Caco-2 (cell line): Measurements from ENCODE around the gene NAA80. TPM values are rescaled to one million over a fixed set of nuclear protein-coding genes. Genes with fewer than 3 reads are reported as not detected.
"Not testable (repeated sequence)": the region's sequence is repeated elsewhere in the genome, so short reads cannot be mapped to it uniquely, and the experiment has no call there.

Source experiments
- BruUV-seq: library from RNA; stranded (reverse); fragments of 400-500 nt; replicated peaks from 2 replicates; lab custom pipeline; 2021; lab: Mats Ljungman, UMichigan
- CTCF ChIA-PET: fragments of 300-600 bp; sonication (Branson Sonifier 250); formaldehyde crosslinking; loops from one replicate; lab custom pipeline; 2022; ENCODE audit warnings: antibody characterized with exemption; lab: Charles Lee
- POLR2A ChIA-PET: fragments of 300-600 bp; sonication (Branson Sonifier 250); formaldehyde crosslinking; loops from one replicate; lab custom pipeline; 2022; ENCODE audit warnings: antibody characterized with exemption; lab: Charles Lee
- DNase-seq, 2 experiments: peaks; one replicate each; pipeline versions ENCODE4 v3.0.0 to v3.0.0-alpha.2; 2020 to 2022
- H3K27me3 ChIP-seq: replicated peaks from 2 replicates; pipeline ENCODE4 v1.6.0; 2011; ENCODE audit warnings: low read length; ENCODE audit not compliant: control insufficient read depth, insufficient read depth
- H3K36me3 ChIP-seq: 2 replicates; pipeline ENCODE4 v1.5.1; 2011; ENCODE audit warnings: low read length; ENCODE audit not compliant: control insufficient read depth, insufficient read depth
- H3K4me1 ChIP-seq: fragments of 250-450 bp; sonication (Bioruptor Pico); 2 replicates; pipeline ENCODE4 v1.5.1; 2020; ENCODE audit warnings: mild to moderate bottlenecking
- H3K4me3 ChIP-seq: 2 replicates; pipeline ENCODE4 v1.5.1; 2011; ENCODE audit warnings: low read depth, mild to moderate bottlenecking, control low read depth, low read length
- H3K9me3 ChIP-seq: fragments of 250-450 bp; sonication (Bioruptor Pico); 2 replicates; pipeline ENCODE4 v1.5.1; 2020; ENCODE audit warnings: mild to moderate bottlenecking, moderate library complexity
- H3K27ac Mint-ChIP-seq: one replicate; pipeline ENCODE4 v1.8.0; 2022; ENCODE audit warnings: mixed read lengths; ENCODE audit not compliant: unreplicated experiment
- H3K27me3 Mint-ChIP-seq: one replicate; pipeline ENCODE4 v1.8.0; 2022; ENCODE audit warnings: mixed read lengths; ENCODE audit not compliant: insufficient read depth, unreplicated experiment
- H3K36me3 Mint-ChIP-seq: one replicate; pipeline ENCODE4 v1.8.0; 2022; ENCODE audit warnings: mild to moderate bottlenecking, mixed read lengths; ENCODE audit not compliant: insufficient read depth, unreplicated experiment
- H3K4me1 Mint-ChIP-seq: one replicate; pipeline ENCODE4 v1.8.0; 2022; ENCODE audit warnings: low read depth, mixed read lengths; ENCODE audit not compliant: unreplicated experiment
- H3K4me3 Mint-ChIP-seq: one replicate; pipeline ENCODE4 v1.8.0; 2022; ENCODE audit warnings: mild to moderate bottlenecking, moderate library complexity, mixed read lengths; ENCODE audit not compliant: unreplicated experiment
- H3K9me3 Mint-ChIP-seq: one replicate; pipeline ENCODE4 v1.8.0; 2022; ENCODE audit warnings: mixed read lengths; ENCODE audit not compliant: unreplicated experiment
- CTCF ChIP-seq, 2 experiments: fragments of 200-600 bp in 1 of 2; IDR thresholded peaks; 1 replicate in 1 of 2; 2 replicates in 1 of 2; pipeline versions ENCODE4 v1.5.1 to v1.8.0; 2011 to 2022; ENCODE audit warnings: antibody characterized with exemption in 1 of 2, control low read depth in 1 of 2, inconsistent platforms in 1 of 2, low read depth in 1 of 2, low read length in 1 of 2, mild to moderate bottlenecking in 1 of 2, moderate library complexity in 1 of 2; ENCODE audit not compliant: insufficient read depth in 1 of 2, severe bottlenecking in 1 of 2, unreplicated experiment in 1 of 2
- intact Hi-C: fragments of 100-400 bp; cut with micrococcal nuclease; formaldehyde crosslinking; loops from one replicate; pipeline ENCODE4 v1.10.0; 2022; ENCODE audit not compliant: unreplicated experiment
- total RNA-seq: library from RNA; stranded (reverse); gene quantifications from 2 replicates; pipeline ENCODE4 v1.2.3, GENCODE V29; 2022

The NAA80 gene
- total RNA-seq, 1 experiment from 2014 or later = 8.2 TPM

DNA sequence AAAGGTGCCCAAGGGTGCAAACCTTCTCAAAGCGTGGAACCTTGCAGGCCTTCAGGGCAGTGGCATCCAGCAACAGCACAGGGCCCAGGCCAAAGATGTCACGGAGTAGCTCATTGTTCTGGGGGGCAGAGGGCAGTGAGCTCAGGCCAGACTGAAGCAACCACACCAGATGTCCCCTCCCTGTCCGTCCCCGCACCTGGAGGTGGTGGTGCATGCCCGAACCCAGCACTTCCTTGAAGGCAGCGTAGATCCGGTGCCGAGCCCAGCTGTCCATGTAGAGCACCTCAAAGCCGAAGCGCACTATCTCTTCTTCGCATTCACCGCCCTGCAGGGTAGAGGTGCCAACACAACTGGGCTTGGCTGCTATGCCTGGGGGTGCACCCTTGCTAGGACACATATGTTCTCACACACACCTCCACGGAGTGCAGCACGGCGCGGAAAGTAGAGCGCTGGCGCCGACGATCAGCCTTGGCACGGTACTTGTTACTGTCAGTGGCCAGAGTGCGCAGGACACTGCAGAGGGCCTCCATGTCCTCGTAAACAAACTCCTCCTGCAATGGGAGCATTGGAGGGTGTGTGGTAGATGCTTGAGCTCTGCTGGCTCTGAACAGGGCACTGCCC, 10.7 kb downstream of the NAA80 start:
- no peak for TF ChIP-seq CTCF (IDR thresholded peaks at IDR 0.05; ENCODE audit: insufficient read depth in 1 of 2, low read depth in 1 of 2, low read length in 1 of 2, severe bottlenecking in 1 of 2, unreplicated experiment in 1 of 2)
- Mint-ChIP-seq H3K27ac (no peak overlapping the region), H3K4me3 (no peak overlapping the region), H3K4me1 (peaks cover 16% of the 10 kb centered on the region), H3K27me3 (no peaks in the 10 kb centered on the region), H3K36me3 (peaks cover 34% of the 10 kb centered on the region), H3K9me3 (no peaks in the 10 kb centered on the region)
- ChIA-PET POLR2A (no interaction called here), CTCF (no interaction called here)
- no peak overlapping the region for H3K4me3 ChIP-seq
- intact Hi-C loops = no loop called here
- no peak for DNase-seq
- no TSS peak for BruUV-seq
- H3K9me3 ChIP-seq = no peaks in the 10 kb centered on the region
- H3K4me1 ChIP-seq = peaks cover 7% of the 10 kb centered on the region
- H3K36me3 ChIP-seq = peaks cover 7% of the 10 kb centered on the region
- H3K27me3 ChIP-seq = no peaks in the 10 kb centered on the region

GRCh38 chr3:50287262-50287661, 11.9 kb downstream of the NAA80 start:
- intact Hi-C loops = no loop called here
- no peaks in the 10 kb centered on the region for H3K4me1 ChIP-seq
- ChIA-PET CTCF (no interaction called here), POLR2A (no interaction called here)
- no peaks in the 10 kb centered on the region for H3K9me3 ChIP-seq
- H3K36me3 ChIP-seq = peaks cover 7% of the 10 kb centered on the region
- H3K36me3 Mint-ChIP-seq = peaks cover 28% of the 10 kb centered on the region
- H3K4me1 Mint-ChIP-seq = peaks cover 6% of the 10 kb centered on the region
- TF ChIP-seq CTCF (IDR thresholded peaks at IDR 0.05; ENCODE audit: insufficient read depth in 1 of 2, low read depth in 1 of 2, low read length in 1 of 2, severe bottlenecking in 1 of 2, unreplicated experiment in 1 of 2) = no peak
- H3K27ac Mint-ChIP-seq = no peak overlapping the region
- no peaks in the 10 kb centered on the region for H3K27me3 Mint-ChIP-seq
- no TSS peak for BruUV-seq
- no peak for DNase-seq
- no peak overlapping the region for H3K4me3 Mint-ChIP-seq
- H3K4me3 ChIP-seq = no peak overlapping the region
- H3K9me3 Mint-ChIP-seq = no peaks in the 10 kb centered on the region
- no peaks in the 10 kb centered on the region for H3K27me3 ChIP-seq

DNA sequence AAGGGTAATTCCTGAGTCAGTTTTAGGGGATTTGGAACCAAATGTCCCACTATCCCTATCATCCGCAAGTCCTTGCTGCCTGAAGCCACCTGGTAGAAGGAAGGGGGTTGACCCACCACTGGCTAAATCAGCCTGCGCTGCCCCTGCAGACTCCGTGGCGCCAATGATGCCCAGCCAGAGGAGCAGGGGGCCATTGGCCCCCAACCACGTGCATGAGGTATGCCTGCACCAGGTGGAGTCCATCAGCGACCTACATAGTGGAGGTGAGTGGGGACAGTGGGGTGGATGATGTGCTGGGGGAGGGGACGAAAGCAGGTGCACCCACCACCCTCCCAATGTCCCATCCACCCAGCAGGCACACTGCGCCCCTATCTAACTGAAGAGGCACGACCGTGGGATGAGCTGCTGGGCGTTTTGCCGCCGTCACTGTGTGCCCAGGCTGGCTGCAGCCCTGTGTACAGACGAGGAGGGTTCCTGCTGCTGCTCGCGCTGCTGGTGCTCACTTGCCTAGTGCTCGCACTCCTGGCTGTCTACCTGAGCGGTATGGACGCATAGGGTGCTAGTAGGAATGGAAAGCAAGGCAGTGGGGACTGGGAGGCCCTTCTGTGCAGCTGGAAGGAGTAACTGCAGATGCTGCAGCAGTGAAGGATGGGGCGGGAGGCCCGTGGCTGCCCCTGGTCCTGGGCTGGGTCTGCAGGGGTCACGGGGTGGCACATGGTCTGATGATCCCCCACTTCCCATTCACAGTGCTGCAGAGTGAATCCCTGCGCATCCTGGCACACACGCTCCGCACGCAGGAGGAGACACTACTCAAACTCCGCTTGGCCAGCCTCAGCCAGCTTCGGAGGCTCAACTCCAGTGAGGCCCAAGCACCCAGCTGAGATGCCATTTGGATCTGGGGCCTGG, 12.6 kb downstream of the NAA80 start:
- Histone ChIP-seq H3K4me3 (no peak overlapping the region), H3K36me3 (peaks cover 7% of the 10 kb centered on the region), H3K9me3 (no peaks in the 10 kb centered on the region), H3K4me1 (no peaks in the 10 kb centered on the region), H3K27me3 (no peaks in the 10 kb centered on the region)
- Mint-ChIP-seq H3K27ac (no peak overlapping the region), H3K4me3 (no peak overlapping the region), H3K9me3 (no peaks in the 10 kb centered on the region), H3K27me3 (no peaks in the 10 kb centered on the region), H3K4me1 (peaks cover 6% of the 10 kb centered on the region), H3K36me3 (peaks cover 24% of the 10 kb centered on the region)
- no TSS peak for BruUV-seq
- CTCF ChIA-PET = no interaction called here
- intact Hi-C loops = no loop called here
- no peak for TF ChIP-seq CTCF (IDR thresholded peaks at IDR 0.05; ENCODE audit: insufficient read depth in 1 of 2, low read depth in 1 of 2, low read length in 1 of 2, severe bottlenecking in 1 of 2, unreplicated experiment in 1 of 2)
- POLR2A ChIA-PET = no interaction called here
- no peak for DNase-seq

DNA sequence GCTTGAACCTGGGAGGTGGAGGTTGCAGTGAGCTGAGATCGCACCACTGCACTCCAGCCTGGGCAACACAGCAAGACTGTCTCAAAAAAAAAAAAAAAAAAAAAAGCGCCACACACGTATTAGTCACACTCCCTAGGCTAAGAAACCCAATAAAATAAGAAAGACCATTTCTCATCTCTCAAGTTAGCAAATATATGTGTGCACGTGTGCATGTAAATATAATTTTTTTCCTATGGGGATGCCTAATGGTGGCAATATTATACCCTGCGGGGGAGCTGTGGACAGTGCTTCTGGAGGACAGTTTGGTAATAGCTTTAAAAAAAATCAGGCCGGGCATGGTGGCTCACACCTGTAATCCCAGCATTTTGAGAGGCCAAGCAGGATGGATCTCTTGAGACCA, 15.1 kb downstream of the NAA80 start:
- H3K27ac Mint-ChIP-seq, H3K27me3 Mint-ChIP-seq, H3K4me1 ChIP-seq, BruUV-seq, H3K36me3 ChIP-seq, H3K9me3 ChIP-seq, intact Hi-C loops, H3K27me3 ChIP-seq, H3K36me3 Mint-ChIP-seq, H3K9me3 Mint-ChIP-seq, H3K4me3 ChIP-seq, H3K4me3 Mint-ChIP-seq, H3K4me1 Mint-ChIP-seq, DNase-seq: not testable (repeated sequence)
- ChIA-PET CTCF (interaction anchor here (1.2 kb wide), 1 partner anchor 19 kb away, joined by 4 read pairs; no protein-coding TSS in a partner anchor), POLR2A (interaction anchor here (1.1 kb wide), 1 partner anchor 48 kb away, joined by 3 read pairs; the partner anchor contains the start of gene GNAI2)
